GM12892 (cell line): ENCODE measurements around the gene SAAL1.

ENCODE experiments used
- POLR2A ChIP-seq: IDR thresholded peaks from 2 replicates; pipeline ENCODE4 v1.6.1; 2011; ENCODE audit warnings: low read depth, low read length, control low read depth
- POLR2AphosphoS5 ChIP-seq: IDR thresholded peaks from 2 replicates; pipeline ENCODE4 v1.6.1; 2011; ENCODE audit warnings: low read depth, low read length, control low read depth
- TAF1 ChIP-seq: IDR thresholded peaks from 2 replicates; pipeline ENCODE4 v1.6.1; 2011; ENCODE audit warnings: low read depth, mild to moderate bottlenecking, control low read depth, low read length, borderline replicate concordance

DNA sequence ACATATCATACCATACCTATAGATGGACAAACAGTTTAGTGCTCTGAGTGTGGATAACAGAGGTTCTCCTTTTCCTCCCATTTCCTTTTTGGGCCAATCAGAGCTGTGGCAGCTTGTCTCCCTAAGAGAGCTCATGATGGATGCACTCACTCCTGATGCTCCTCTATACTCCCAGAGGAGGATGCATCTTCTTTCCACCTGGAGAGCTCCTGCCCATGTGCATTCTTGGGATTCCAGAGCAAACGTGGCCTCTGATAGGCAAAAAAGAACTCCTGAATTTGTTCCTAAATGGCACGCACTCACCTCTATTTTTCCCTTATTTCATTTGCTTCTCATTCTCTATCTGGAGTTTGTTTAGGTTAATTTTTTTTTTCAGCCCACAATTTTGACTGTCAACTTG, 29.4 kb upstream of the SAAL1 start:
- TF ChIP-seq POLR2A, result no peak
- TF ChIP-seq POLR2AphosphoS5, result no peak
- TF ChIP-seq TAF1, result no peak
